ENCODE data around the gene PJA1. TPM values are rescaled to one million over a fixed set of nuclear protein-coding genes. Genes with fewer than 3 reads are reported as not detected.

PJA1 gene
- polyA plus RNA-seq, 2 of the 4 experiments (the other 2 are of a cell fraction): 19.6 to 20.2 TPM

GRCh38 chrX:69176053-69176452 lies 10.8 kb upstream of the PJA1 start:
- ChIA-PET CTCF (no interaction called here), POLR2A (no interaction called here)
- TF ChIP-seq EHF (CRISPR knock-in tag; IDR thresholded peaks at IDR 0.05) (no peak), MYC (IDR thresholded peaks at IDR 0.05; ENCODE audit: borderline replicate concordance, low read length) (no peak), KDM5A (IDR thresholded peaks at IDR 0.05) (no peak), POLR2AphosphoS2 (conservative IDR thresholded peaks at IDR 0.05; ENCODE audit: low read length) (no peak), TP53 (CRISPR knock-in tag; IDR thresholded peaks at IDR 0.05) (no peak), TFCP2L1 (CRISPR knock-in tag; IDR thresholded peaks at IDR 0.05) (no peak), CHD4 (IDR thresholded peaks at IDR 0.05; ENCODE audit: borderline replicate concordance) (no peak), FOSL2 (IDR thresholded peaks at IDR 0.05) (no peak), FOSL2 (CRISPR knock-in tag; IDR thresholded peaks at IDR 0.05) (no peak), SMC3 (IDR thresholded peaks at IDR 0.05) (no peak), HES2 (IDR thresholded peaks at IDR 0.05) (no peak), HOXB13 (CRISPR knock-in tag; IDR thresholded peaks at IDR 0.05; ENCODE audit: low read depth) (no peak), FOXS1 (CRISPR knock-in tag; IDR thresholded peaks at IDR 0.05) (no peak), HDAC2 (IDR thresholded peaks at IDR 0.05) (no peak)
- no peak for FAIRE-seq
- ATAC-seq: no peak
- Histone ChIP-seq H3K27ac (no peak overlapping the region), H3K4me3 (no peak overlapping the region), H3K9me3 (no peaks in the 10 kb centered on the region), H3K4me1 (no peaks in the 10 kb centered on the region), H3K4me2 (no peak overlapping the region)
- no peak for DNase-seq (ENCODE audit: low read depth in 1 of 2, low spot score in 1 of 2)
- WGBS (ENCODE audit: missing lambda C conversion rate): 56% methylated on average over 3 of the region's 3 CpGs

DNA sequence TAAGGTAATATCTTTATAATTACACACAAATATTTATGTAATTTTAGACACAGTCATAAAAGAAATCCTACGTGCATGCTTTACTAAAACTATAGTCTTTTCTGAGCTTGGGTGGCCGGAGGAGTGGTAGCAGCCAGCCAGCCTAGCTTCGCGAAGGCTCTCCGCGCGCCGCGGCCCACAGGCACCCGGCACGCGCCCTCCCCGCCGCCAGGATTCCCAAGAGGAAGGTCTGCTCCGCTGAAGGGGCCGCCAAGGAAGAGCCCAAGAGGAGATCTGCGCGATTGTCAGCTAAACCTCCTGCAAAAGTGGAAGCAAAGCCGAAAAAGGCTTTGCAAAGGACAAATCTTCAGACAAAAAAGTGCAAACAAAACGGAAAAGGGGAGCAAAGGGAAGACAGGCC lies 8.7 kb upstream of the PJA1 start:
- ATAC-seq (no peak), DNase-seq (ENCODE audit: low read depth in 1 of 2, low spot score in 1 of 2) (no peak)
- POLR2A ChIA-PET: no interaction called here

GRCh38 chrX:69172937-69173336 lies 7.7 kb upstream of the PJA1 start:
- Histone ChIP-seq H3K4me3 (no peak overlapping the region), H3K4me1 (no peaks in the 10 kb centered on the region), H3K27ac (no peak overlapping the region), H3K4me2 (no peak overlapping the region), H3K9me3 (no peaks in the 10 kb centered on the region)
- DNase-seq (ENCODE audit: low read depth in 1 of 2, low spot score in 1 of 2) (no peak), FAIRE-seq (no peak), ATAC-seq (no peak)
- ChIA-PET POLR2A (no interaction called here), CTCF (interaction anchor here (0.8 kb wide), 1 partner anchor 345 kb away, joined by 4 read pairs; no protein-coding TSS in a partner anchor)
- WGBS (ENCODE audit: missing lambda C conversion rate): 51% methylated on average over 3 of the region's 3 CpGs
- no peak for TF ChIP-seq HOXB13 (CRISPR knock-in tag; IDR thresholded peaks at IDR 0.05; ENCODE audit: low read depth)
- no peak for TF ChIP-seq RFX5 (IDR thresholded peaks at IDR 0.05)
- no peak for TF ChIP-seq EHMT2 (IDR thresholded peaks at IDR 0.05; ENCODE audit: low read depth)
- TF ChIP-seq ZC3H11A (IDR thresholded peaks at IDR 0.05): no peak
- no peak for TF ChIP-seq HOXB5 (CRISPR knock-in tag; IDR thresholded peaks at IDR 0.05)
- TF ChIP-seq SREBF2 (IDR thresholded peaks at IDR 0.05): no peak

More for the DNA sequence above, 8.7 kb upstream of the PJA1 start:
- no peak for FAIRE-seq
- Histone ChIP-seq H3K4me3 (no peak overlapping the region), H3K9me3 (no peaks in the 10 kb centered on the region), H3K27ac (no peak overlapping the region), H3K4me1 (no peaks in the 10 kb centered on the region), H3K4me2 (no peak overlapping the region)
- 68% methylated on average over 20 of the region's 20 CpGs for WGBS (ENCODE audit: missing lambda C conversion rate)
- CTCF ChIA-PET: interaction anchor here (0.7 kb wide), 1 partner anchor 346 kb away, joined by 3 read pairs; no protein-coding TSS in a partner anchor
- TF ChIP-seq MAZ (IDR thresholded peaks at IDR 0.05; ENCODE audit: borderline replicate concordance, low read depth, low read length) (no peak), SMC3 (IDR thresholded peaks at IDR 0.05) (no peak), HOXB5 (CRISPR knock-in tag; IDR thresholded peaks at IDR 0.05) (no peak), CHD2 (IDR thresholded peaks at IDR 0.05; ENCODE audit: low read length, partially characterized antibody) (no peak), CBX8 (IDR thresholded peaks at IDR 0.05) (no peak), E2F6 (IDR thresholded peaks at IDR 0.05; ENCODE audit: borderline replicate concordance, low read depth) (no peak), EP300 (IDR thresholded peaks at IDR 0.05) (no peak), KDM1A (IDR thresholded peaks at IDR 0.05; ENCODE audit: low read depth) (no peak), HDAC2 (IDR thresholded peaks at IDR 0.05) (no peak)
